Mucosa of gallbladder (tissue), 1 donor: Measurements from ENCODE around the gene P2RX7. TPM values are rescaled to one million over a fixed set of nuclear protein-coding genes. Genes with fewer than 3 reads are reported as not detected.
A peak's percentile ranks its signal among the peaks of the same experiment; 100 is the strongest.

Experiments used
- DNase-seq: peaks from one replicate; pipeline ENCODE4 v3.0.0-alpha.2; 2020; ENCODE audit warnings: low spot score
- total RNA-seq: library from RNA; stranded (reverse); gene quantifications from one replicate; pipeline ENCODE4 v1.2.1, GENCODE V29; 2021
- donor health status: DM: no; HTN: no; CAD: no.

The P2RX7 gene
- total RNA-seq, 1 donor from 2014 or later = 7.7 TPM

- DNase-seq = peak; percentile 60
Measured at GRCh38 chr12:121229826-121230537, 97.3 kb downstream of the P2RX7 start.

GRCh38 chr12:121230538-121230907, 97.8 kb downstream of the P2RX7 start:
- no peak for DNase-seq

GRCh38 chr12:121232163-121232562, 99.5 kb downstream of the P2RX7 start:
- DNase-seq = no peak

GRCh38 chr12:121232977-121233627, 100.4 kb downstream of the P2RX7 start:
- no peak for DNase-seq

GRCh38 chr12:121233628-121234020, 100.9 kb downstream of the P2RX7 start:
- no peak for DNase-seq

GRCh38 chr12:121236776-121237175, 104.1 kb downstream of the P2RX7 start:
- no peak for DNase-seq

- DNase-seq = no peak
Measured at GRCh38 chr12:121237415-121237814, 104.7 kb downstream of the P2RX7 start.

Other genes starting within 250 kb of the P2RX7 start
- gene SPPL3, start 228.5 kb upstream of the P2RX7 start, total RNA-seq = 50.7 TPM
- 12.0 TPM for gene HNF1A, start 154.3 kb upstream of the P2RX7 start, total RNA-seq
- gene C12orf43, start 116.4 kb upstream of the P2RX7 start, total RNA-seq = 14.7 TPM
- 3.1 TPM for gene OASL, start 93.6 kb upstream of the P2RX7 start, total RNA-seq
- 66.6 TPM for gene P2RX4, start 77.3 kb downstream of the P2RX7 start, total RNA-seq
- gene CAMKK2, start 163.8 kb downstream of the P2RX7 start, total RNA-seq = 36.5 TPM
- gene ANAPC5, start 219.5 kb downstream of the P2RX7 start, total RNA-seq = 69.7 TPM